HG03108 (cell line): ENCODE measurements around the gene AZI2.

ENCODE experiments used
- ATAC-seq: cut with Tn5 transposase; IDR thresholded peaks from one replicate; pipeline ENCODE4 v1.9.1; 2021; ENCODE audit warnings: moderate library complexity; ENCODE audit not compliant: unreplicated experiment

The AZI2 gene, protein sequence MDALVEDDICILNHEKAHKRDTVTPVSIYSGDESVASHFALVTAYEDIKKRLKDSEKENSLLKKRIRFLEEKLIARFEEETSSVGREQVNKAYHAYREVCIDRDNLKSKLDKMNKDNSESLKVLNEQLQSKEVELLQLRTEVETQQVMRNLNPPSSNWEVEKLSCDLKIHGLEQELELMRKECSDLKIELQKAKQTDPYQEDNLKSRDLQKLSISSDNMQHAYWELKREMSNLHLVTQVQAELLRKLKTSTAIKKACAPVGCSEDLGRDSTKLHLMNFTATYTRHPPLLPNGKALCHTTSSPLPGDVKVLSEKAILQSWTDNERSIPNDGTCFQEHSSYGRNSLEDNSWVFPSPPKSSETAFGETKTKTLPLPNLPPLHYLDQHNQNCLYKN

DNA sequence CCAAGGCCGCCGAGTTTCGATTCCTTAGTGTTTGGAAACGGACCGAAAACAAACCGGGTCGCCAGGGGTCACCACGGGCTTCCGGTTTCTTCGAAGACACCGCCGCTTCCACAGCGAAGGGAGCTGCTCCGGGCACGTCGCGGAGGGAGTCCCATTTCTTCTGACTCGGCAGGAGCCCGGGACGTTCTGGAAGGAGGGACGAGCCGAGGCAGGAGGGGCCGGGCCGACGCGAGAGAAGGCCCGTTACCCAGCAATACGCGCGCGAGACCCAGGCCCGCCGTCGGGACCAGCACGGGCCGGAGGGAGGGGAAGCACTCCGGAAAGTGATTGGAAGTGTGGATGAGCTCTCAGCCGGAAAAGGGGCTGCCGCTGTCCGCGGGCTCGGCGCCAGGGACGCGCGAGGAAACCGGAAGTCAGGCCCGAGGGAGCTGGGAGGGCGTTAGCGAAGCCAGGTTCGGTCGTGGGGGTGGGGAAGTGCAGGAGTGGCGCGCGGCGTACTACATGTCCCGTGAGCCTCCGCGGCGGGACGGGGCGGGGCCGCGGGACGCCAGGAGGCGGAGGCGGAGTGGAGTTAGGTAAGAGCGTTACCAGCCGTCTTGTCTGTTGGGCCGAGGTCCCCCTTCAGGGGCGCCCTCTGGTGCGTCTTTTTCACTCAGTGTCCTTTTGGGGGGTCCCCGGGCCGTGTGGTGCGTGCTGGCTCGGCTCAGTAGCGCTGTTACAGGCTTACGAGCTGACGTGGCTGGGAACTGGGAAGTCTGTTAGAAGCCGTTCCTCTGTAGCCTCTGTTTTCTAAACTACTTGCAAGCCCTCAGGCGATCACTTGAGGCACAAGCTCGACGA, at the start of gene AZI2, which contains the start of gene ZCWPW2:
AZI2 (minus strand) TSS at position 196 of the 840 bp plus-strand sequence. CDS start 8,207 bp downstream, outside the sequence.
ZCWPW2 (plus strand) TSS at position 93 of the 840 bp plus-strand sequence. CDS start 64,348 bp downstream, outside the sequence.
- ATAC-seq = peak; percentile 90

GRCh38 chr3:28388978-28389377, 40.4 kb upstream of the AZI2 start:
- no peak for ATAC-seq

DNA sequence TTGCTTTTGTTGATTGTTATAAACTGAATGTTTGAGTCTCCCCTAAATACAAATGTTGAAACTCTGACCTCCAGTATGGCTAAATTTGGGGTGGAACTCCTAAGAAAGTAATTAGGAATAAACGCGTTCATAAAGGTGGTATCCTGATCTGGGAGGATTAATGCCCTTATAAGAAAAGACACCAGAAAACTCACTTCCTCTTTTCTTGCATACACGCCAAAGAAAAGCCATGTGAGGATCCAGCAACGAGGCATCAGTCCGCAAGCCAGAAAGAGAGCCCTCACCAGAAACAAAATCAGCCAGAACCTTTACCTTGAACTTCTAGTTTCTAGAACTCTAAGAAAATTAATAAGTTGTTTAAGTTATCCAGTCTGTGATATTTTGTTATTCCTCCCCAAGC, 37.4 kb upstream of the AZI2 start:
- no peak for ATAC-seq

GRCh38 chr3:28376424-28376823, 27.8 kb upstream of the AZI2 start:
- ATAC-seq = no peak

GRCh38 chr3:28349469-28350000, 911 bp upstream of the AZI2 start:
- no peak for ATAC-seq

- no peak for ATAC-seq
These were observed 377 bp downstream of the AZI2 start for GRCh38 chr3:28348265-28348628.

- no peak for ATAC-seq
These were observed 1.0 kb downstream of the AZI2 start for GRCh38 chr3:28347374-28348264.

DNA sequence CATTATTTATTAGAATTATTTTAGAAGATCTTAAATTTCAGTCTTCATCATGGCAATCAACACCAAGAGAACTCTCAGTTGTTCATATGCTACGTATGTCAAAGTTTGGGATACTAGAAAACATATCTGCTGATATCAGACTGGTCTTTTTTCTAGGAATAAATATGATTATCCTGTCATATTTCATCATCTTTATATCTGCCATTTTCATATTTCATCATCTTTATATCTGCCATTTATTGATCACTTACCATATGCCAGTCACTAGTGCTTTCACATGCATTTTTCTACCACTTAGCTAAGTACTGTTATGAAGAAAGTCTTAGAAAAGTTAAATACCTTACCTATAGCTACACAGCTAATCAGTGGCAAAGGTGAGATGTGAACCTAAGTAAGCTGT, 2.9 kb downstream of the AZI2 start:
- ATAC-seq = no peak

GRCh38 chr3:28343144-28343543, 5.5 kb downstream of the AZI2 start:
- ATAC-seq = no peak

DNA sequence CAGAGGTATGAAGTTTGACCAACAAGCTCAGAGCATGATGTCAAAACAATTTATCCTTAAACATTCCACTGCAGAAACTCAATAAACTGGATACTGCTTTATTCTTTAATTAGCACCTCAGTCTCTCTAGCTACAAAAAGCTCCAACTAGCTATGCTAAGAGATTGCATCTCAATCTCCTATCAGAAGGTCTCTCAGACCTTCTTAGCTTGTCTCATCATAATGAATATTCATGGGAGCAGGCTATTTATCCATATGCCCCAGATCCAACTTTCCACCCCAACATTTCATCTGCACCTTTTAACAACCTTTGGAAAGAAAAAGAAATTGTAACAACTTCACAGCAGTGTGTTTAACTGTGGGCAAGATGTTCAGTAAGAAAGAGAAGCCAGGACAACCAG, 11.4 kb downstream of the AZI2 start:
- no peak for ATAC-seq

DNA sequence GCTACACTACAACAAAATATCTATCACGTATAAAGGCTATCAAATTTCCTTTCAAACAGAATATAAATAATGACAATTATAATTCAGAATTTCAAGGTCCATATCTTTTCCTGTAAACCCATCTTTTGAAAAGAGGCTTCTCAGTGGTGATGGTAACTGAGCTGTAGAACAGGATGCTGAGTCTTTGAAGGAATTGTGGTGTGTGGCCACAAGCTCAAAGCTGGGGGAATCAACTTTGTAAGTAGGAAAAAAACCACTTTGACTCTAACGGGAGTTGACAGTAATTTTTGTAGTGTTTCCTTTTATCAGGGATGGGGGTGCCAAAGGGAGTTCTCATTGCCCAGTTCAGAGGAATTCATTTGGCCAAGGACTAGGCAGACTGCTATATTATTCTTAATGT, 13.4 kb downstream of the AZI2 start:
- ATAC-seq = no peak

DNA sequence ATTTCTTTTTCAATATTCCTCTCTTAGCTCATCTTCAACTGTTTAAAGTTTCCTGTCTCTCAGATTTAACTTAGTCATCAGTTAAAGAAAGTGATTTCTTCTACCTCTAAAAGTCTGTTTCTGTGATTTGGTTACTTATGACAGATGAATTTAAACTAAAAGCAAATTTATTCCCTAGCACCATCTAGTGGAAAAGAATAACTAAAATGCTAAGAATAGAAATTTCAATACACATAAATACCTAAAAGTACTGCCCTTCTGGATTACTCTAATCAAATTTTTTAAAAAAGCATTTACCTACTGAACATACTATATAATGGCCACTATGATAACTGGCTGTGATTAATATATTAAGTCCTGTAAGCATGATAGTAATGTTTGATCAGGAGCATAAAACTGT, 14.1 kb downstream of the AZI2 start:
- ATAC-seq = no peak

DNA sequence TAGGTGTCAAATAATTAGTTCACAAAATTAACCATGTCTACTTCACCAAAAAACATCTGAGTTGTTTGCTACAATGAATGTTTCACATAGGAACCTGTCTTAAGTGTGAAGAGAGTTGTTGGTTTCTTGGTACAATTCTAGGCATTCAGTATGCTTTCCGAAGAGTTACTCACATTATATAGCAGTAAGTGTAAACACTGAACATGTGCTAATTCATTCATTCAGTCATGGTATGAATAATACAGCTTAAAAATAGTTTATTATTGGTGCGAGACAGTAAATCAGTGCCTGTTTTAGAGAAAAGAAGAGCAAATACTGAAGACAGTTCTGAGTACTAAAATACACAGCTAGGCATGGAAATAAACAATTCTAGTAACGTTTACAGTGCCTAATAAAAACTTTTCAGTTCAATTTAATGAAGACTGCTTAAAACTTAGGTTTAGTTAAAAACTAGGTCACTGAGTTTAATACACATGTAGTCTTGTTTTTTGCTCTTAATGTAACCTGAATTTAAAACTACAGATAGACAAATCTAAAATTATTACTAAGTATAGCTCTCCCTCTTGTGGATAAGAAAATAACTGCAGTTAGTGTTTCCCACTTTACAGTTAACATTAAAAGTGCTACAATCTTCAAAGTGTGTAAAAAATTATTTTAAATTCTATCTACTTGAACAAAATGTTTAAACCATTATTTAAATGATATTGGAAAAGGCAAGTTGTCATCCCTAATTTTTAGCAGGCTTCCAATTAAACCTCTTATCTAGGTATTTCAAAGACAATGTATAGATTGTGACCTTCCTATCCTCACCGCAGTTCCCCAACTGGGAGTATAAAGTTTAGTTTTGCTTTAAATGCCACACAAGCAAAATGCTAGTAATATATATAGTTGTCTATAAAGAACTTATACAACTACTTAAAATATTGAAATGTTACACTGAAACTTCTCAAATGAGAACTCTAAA, 20.2 kb downstream of the AZI2 start:
- no peak for ATAC-seq

DNA sequence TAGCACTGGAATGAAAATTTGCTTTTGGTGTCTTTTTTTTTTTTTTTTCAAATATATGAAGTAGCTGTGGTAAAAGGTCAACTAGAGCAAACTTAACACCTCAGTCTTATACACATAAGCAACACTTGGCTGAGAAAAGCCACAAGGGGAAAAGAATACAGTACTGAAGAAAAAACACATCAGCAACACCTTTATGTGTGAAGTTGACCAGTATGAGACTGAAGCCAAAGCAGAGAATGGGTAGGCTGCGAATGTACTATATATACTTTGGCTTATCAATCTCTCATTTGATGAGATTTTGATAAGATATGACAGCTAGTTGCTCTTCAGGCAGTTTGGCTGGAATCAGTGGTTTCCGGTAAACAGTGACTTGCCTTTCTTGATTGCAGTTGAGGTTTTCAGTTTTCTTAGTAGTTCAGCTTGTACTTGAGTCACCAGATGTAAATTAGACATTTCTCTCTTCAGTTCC, 22.1 kb downstream of the AZI2 start:
- ATAC-seq = peak; percentile 81

GRCh38 chr3:28322464-28322863, 26.2 kb downstream of the AZI2 start:
- no peak for ATAC-seq

DNA sequence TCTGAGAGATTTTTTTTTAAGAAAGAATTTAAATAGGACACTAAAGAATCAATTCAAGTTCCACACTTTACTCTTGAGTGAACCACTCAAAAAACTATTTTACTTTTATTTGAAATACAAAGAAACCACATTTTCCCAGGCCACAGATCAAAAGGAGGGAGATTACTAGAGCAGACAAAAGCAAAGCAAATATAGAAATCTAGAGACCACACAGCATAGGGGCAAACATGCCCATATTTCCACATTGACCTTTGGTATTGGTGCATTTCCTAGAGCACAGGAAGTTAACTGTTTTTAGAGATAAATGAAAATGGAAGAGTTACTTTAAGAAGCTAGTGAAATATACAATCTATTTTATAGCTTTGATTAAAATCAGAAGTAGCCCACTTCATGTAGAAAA, 27.6 kb downstream of the AZI2 start:
- ATAC-seq = no peak

DNA sequence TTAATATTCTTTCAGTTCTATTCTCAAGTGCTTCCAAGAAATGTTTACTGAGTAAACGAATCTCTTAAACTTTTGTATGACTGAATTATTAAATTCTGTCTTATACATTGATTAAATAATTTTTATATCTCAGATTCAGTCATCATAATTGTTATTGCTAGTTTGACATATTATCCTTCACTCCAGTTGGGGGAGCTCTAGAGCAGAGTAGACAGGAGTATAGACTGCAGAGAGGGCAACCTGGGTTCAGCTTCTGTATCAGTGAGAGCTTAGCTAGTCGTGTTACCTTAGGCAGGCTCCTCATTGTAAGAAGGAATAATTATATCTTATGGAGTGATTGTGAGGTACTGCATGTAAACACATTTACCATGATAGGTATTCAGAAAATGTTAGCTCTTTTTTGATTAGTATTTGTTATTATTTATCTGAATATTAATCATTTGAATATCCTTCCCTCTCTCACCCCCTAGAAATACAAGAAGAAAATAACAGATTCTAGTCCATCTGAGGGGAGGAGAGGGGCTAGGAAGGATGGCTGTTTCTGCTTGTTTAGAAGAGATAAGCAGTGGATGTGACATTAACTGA, 31.1 kb downstream of the AZI2 start:
- peak; percentile 75 for ATAC-seq

DNA sequence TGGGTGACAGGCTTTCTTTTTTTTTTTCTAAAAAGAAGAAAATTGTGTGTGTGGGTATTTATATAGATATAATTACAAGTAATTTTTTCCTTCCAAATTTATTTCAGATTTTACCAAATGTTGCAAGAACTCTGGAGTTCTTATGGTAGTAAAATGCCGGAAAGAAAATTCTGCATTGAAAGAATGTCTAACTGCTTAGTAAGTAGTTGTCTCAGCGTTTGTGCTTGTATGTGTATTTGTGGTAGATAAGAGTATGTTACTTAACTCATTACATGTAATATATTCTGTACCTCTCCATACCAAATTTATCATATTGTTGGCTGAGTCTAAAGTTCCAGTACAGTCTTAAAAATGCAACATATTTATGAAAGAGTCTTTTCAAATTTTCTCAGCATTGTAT, 32.4 kb downstream of the AZI2 start:
- ATAC-seq = no peak

DNA sequence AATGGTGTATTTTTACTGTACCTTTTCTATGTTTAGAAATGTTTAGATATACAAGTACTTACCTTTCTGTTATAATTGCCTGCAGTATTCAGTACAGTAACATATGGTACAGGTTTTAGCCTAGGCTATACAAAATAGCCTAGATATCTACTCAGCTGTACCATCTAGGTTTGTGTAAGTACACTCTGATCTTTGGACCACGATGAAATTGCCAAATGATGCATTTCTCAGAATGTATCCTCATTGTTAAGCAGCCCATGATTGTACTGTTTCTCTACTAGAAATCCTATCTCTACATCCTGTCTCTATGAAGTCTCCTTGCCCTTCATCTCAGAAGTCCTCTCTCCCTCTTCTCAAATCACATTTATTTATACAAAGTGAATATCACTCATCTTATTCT, 32.9 kb downstream of the AZI2 start:
- no peak for ATAC-seq
